K562 (cell line): ENCODE data around the gene AP1G2. TPM values are rescaled to one million over a fixed set of nuclear protein-coding genes. Genes with fewer than 3 reads are reported as not detected.

Source experiments
- ATAC-seq: fragments of 200-7000 bp; cut with Tn5 transposase; 3 replicates; pipeline ENCODE4 v1.9.1; 2020; ENCODE audit warnings: moderate library complexity
- BruUV-seq: library from RNA; stranded (reverse); fragments of 400-500 nt; replicated peaks from 2 replicates; lab custom pipeline; 2021; lab: Mats Ljungman, UMichigan
- CTCF ChIA-PET: fragments of 300-600 bp; formaldehyde crosslinking; extraction: SDS; loops from one replicate; lab custom pipeline; 2021; ENCODE audit warnings: low intra/inter-chr PET ratio; lab: Yijun Ruan, JAX
- POLR2A ChIA-PET: fragments of 300-600, 350-650 bp; sonication (Branson Sonifier 250); formaldehyde crosslinking; extraction: SDS; loops from one replicate; lab custom pipeline; 2021; ENCODE audit warnings: antibody characterized with exemption, inconsistent platforms; lab: Yijun Ruan, JAX
- DNase-seq, 4 experiments: peaks; one replicate each; pipeline versions ENCODE4 v3.0.0 to v3.0.0-alpha.2; 2011 to 2018; ENCODE audit warnings: low spot score in 3 of 4, mixed read lengths in 3 of 4; ENCODE audit errors: extremely low read depth in 1 of 4
- FAIRE-seq: peaks from 2 replicates; lab custom pipeline; 2011; peaks lifted over from hg19 to GRCh38; lab: Jason Lieb, UNC
- H2AFZ ChIP-seq: 2 replicates; pipeline ENCODE4 v1.6.0; 2011; ENCODE audit warnings: low read depth, low read length, control low read depth, inconsistent platforms
- H3K27ac ChIP-seq: fragments of 200-600 bp; 3 replicates; pipeline ENCODE4 v1.8.0; 2011; ENCODE audit warnings: low read depth, mild to moderate bottlenecking, control low read depth, inconsistent platforms, low read length, moderate library complexity, mixed read lengths; ENCODE audit errors: extremely low read depth
- H3K27me3 ChIP-seq, 2 experiments: fragments of 300-600 bp in 1 of 2; 2 replicates in 1 of 2; 3 replicates in 1 of 2; pipeline versions ENCODE4 v1.6.0 to v1.8.0; 2011; ENCODE audit warnings: inconsistent platforms in 2 of 2, low read length in 2 of 2, mild to moderate bottlenecking in 1 of 2, mixed read lengths in 1 of 2, moderate library complexity in 1 of 2; ENCODE audit not compliant: control insufficient read depth in 2 of 2, insufficient read depth in 2 of 2
- H3K36me3 ChIP-seq: fragments of 300-600 bp; 3 replicates; pipeline ENCODE4 v1.8.0; 2011; ENCODE audit warnings: mild to moderate bottlenecking, low read length, inconsistent platforms; ENCODE audit not compliant: control insufficient read depth, insufficient read depth
- H3K4me1 ChIP-seq, 2 experiments: fragments of 200-600 bp in 1 of 2; replicated peaks in 1 of 2; 2 replicates in 1 of 2; 3 replicates in 1 of 2; pipeline versions ENCODE4 v1.5.1 to v1.8.0; 2011; ENCODE audit warnings: inconsistent platforms in 2 of 2, low read length in 2 of 2, mild to moderate bottlenecking in 1 of 2, mixed read lengths in 1 of 2, moderate library complexity in 1 of 2; ENCODE audit not compliant: control insufficient read depth in 2 of 2, insufficient read depth in 2 of 2
- H3K4me2 ChIP-seq: 2 replicates; pipeline ENCODE4 v1.6.1; 2011; ENCODE audit warnings: low read length, control low read depth, inconsistent platforms, mixed read lengths; ENCODE audit not compliant: insufficient read depth
- H3K4me3 ChIP-seq: fragments of 200-600 bp; sonication (generic), shearing (Covaris generic); 2 replicates; pipeline ENCODE4 v1.5.1; 2016; ENCODE audit warnings: control low read depth, inconsistent platforms
- H3K79me2 ChIP-seq: fragments of 200-600 bp; 3 replicates; pipeline ENCODE4 v1.8.0; 2011; ENCODE audit warnings: low read length, inconsistent platforms; ENCODE audit not compliant: control insufficient read depth, insufficient read depth
- H3K9ac ChIP-seq, 2 experiments: 2 replicates each; pipeline versions ENCODE4 v1.6.0 to v1.6.1; 2011; ENCODE audit warnings: low read depth in 2 of 2, low read length in 2 of 2, control low read depth in 1 of 2, inconsistent platforms in 1 of 2, mild to moderate bottlenecking in 1 of 2, mixed read lengths in 1 of 2; ENCODE audit not compliant: insufficient read depth in 1 of 2
- H3K9me1 ChIP-seq: one replicate; pipeline ENCODE4 v1.6.0; 2011; ENCODE audit warnings: inconsistent platforms, mild to moderate bottlenecking, low read length, moderate library complexity; ENCODE audit not compliant: control insufficient read depth, insufficient read depth
- H3K9me3 ChIP-seq: replicated peaks from 2 replicates; pipeline ENCODE4 v1.5.1; 2011; ENCODE audit warnings: low read depth, low read length, inconsistent platforms; ENCODE audit not compliant: control insufficient read depth, insufficient read depth
- H4K20me1 ChIP-seq: replicated peaks from 2 replicates; pipeline ENCODE4 v1.6.1; 2011; ENCODE audit warnings: low read length, inconsistent platforms, mixed read lengths; ENCODE audit not compliant: control insufficient read depth, insufficient read depth
- BRD4 ChIP-seq: fragments of 200-600 bp; sonication (generic); IDR thresholded peaks from 2 replicates; pipeline ENCODE4 v1.6.1; 2017; ENCODE audit warnings: inconsistent platforms
- JUN ChIP-seq, 2 experiments: sonication (generic) in 1 of 2; formaldehyde crosslinking in 1 of 2; IDR thresholded peaks; 2 replicates each; pipeline versions ENCODE4 v1.6.1 to v1.8.0; 2012 to 2022; ENCODE audit warnings: borderline replicate concordance in 2 of 2, mild to moderate bottlenecking in 2 of 2, improper control_type of control experiment in 1 of 2, low read depth in 1 of 2, low read length in 1 of 2, missing genetic modification reagents in 1 of 2
- MBD1 ChIP-seq: fragments of 250-450 bp; sonication (Bioruptor Pico); IDR thresholded peaks from 2 replicates; pipeline ENCODE4 v1.8.0; 2022; ENCODE audit warnings: inconsistent platforms
- POLR2A ChIP-seq: fragments of 450-650 bp; conservative IDR thresholded peaks from 2 replicates; pipeline ENCODE4 v1.6.1; 2016
- RBM15 ChIP-seq: fragments of 200-400 bp; formaldehyde crosslinking; IDR thresholded peaks from 2 replicates; pipeline ENCODE4 v1.6.1; 2018; ENCODE audit warnings: mild to moderate bottlenecking, low read length, moderate library complexity; ENCODE audit not compliant: insufficient read depth
- SMARCB1 ChIP-seq: IDR thresholded peaks from 2 replicates; pipeline ENCODE4 v1.6.1; 2011; ENCODE audit warnings: improper control_type of control experiment, low read depth; ENCODE audit not compliant: insufficient read length
- SRSF7 ChIP-seq: fragments of 200-400 bp; formaldehyde crosslinking; optimal IDR thresholded peaks from 2 replicates; pipeline ENCODE3; 2017; ENCODE audit warnings: mild to moderate bottlenecking, low read depth, low read length
- TGIF2 ChIP-seq: sonication (generic); formaldehyde crosslinking; IDR thresholded peaks from 2 replicates; pipeline ENCODE4 v1.8.1; 2022; ENCODE audit warnings: mild to moderate bottlenecking, missing genetic modification reagents, moderate library complexity
- ZEB2 ChIP-seq: fragments of 450-650 bp; IDR thresholded peaks from 2 replicates; pipeline ENCODE4 v1.6.1; 2016
- ZNF584 ChIP-seq: fragments of 200-800 bp; sonication (Bioruptor generic); IDR thresholded peaks from 2 replicates; pipeline ENCODE4 v1.6.1; 2016; ENCODE audit warnings: low read depth, mild to moderate bottlenecking, missing genetic modification characterization, missing compliant biosample characterization
- ZNF655 ChIP-seq: fragments of 250-450 bp; sonication (Bioruptor Pico); IDR thresholded peaks from 2 replicates; pipeline ENCODE4 v1.5.0; 2021
- ZNF707 ChIP-seq: fragments of 250-450 bp; sonication (Bioruptor Pico); conservative IDR thresholded peaks from 2 replicates; pipeline ENCODE4 v1.8.0; 2022; ENCODE audit warnings: inconsistent platforms, mild to moderate bottlenecking, moderate library complexity
- ZNF780A ChIP-seq: fragments of 250-450 bp; sonication (Bioruptor Pico); IDR thresholded peaks from 2 replicates; pipeline ENCODE4 v1.5.0; 2021; ENCODE audit warnings: mild to moderate bottlenecking
- ZNF79 ChIP-seq: fragments of 250-450 bp; sonication (Bioruptor Pico); IDR thresholded peaks from 2 replicates; pipeline ENCODE4 v1.4.0; 2020; ENCODE audit warnings: low read depth, mild to moderate bottlenecking, moderate library complexity
- WGBS: fragments of 100-300 bp; shearing (Covaris generic); methylation state at CpG from one replicate; pipeline ENCODE4 v1.1.6; 2016; ENCODE audit warnings: low coverage, mixed read lengths; ENCODE audit not compliant: insufficient coverage; ENCODE audit errors: missing lambda C conversion rate; 5-methylcytosine and 5-hydroxymethylcytosine counted together
- in situ Hi-C: fragments of 300-500 bp; cut with MboI; formaldehyde crosslinking; loops from 4 replicates; pipeline ENCODE4 v1.15.0; 2018; ENCODE audit warnings: inconsistent platforms, mixed read lengths
- intact Hi-C: fragments of 100-400 bp; cut with micrococcal nuclease; formaldehyde crosslinking; loops from 2 replicates; pipeline ENCODE4 v1.14.2; 2022
- polyA plus RNA-seq, 8 experiments: library from polyadenylated mRNA; depleted of rRNA in 4 of 8; stranded (reverse) in 5 of 8; unstranded in 3 of 8; fragments of >200 nt; fragmentation: Nextera tagmentation in 2 of 8; fragmentation: Illumina TruSeq in 1 of 8; extraction: Ambion mirVana in 2 of 8; extraction: Trizol in 1 of 8; gene quantifications; 2 replicates each; pipeline versions ENCODE4 v1.2.1 to v1.2.3, GENCODE V29; 2011 to 2014; ENCODE audit warnings: inconsistent platforms in 1 of 8, missing spikeins in 1 of 8
- total RNA-seq, 7 experiments: library from RNA; depleted of rRNA in 6 of 7; stranded (reverse); fragments of >200 nt in 6 of 7; fragmentation: Illumina TruSeq in 2 of 7; extraction: Trizol in 2 of 7; gene quantifications; 2 replicates each; pipeline versions ENCODE4 v1.2.1 to v1.2.3, GENCODE V29; 2011 to 2021; ENCODE audit warnings: low replicate concordance in 1 of 7
- TF ChIP-seq, protein P1 (sequence below): fragments of 250-450 bp; sonication (Bioruptor Pico); IDR thresholded peaks from 2 replicates; pipeline ENCODE4 v1.9.0; 2021; ENCODE audit warnings: mild to moderate bottlenecking

Gene AP1G2
- total and polyA plus RNA-seq, 9 of the 15 experiments (the other 6 are each of a cell fraction or from before 2014, with no cell fraction given), result 19.1 to 83.5 (median 33.3) TPM

DNA sequence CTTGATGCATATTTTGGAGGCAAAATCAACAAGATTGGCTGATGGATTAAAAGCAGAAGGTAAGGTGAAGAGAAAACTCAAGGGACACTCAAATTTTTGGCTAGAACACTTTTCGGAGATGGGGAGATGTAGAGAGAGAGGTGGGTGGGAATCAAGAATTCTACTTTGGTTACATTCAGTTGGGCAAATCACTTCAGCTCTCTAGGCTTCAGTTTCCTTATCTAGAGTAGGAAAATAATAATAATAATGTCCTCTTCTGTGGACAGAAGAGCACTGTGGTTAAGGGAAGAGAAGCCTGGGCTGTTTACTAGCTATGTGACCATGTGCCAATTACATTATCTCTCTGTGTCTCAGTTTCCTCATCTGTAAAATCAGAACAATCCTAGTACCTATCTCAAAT is 45.2 kb upstream of the AP1G2 start (continued):
- TF ChIP-seq, protein P1, sequence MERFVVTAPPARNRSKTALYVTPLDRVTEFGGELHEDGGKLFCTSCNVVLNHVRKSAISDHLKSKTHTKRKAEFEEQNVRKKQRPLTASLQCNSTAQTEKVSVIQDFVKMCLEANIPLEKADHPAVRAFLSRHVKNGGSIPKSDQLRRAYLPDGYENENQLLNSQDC, result no peak
- no peak for TF ChIP-seq POLR2A
- no peak for TF ChIP-seq ZNF780A
- TF ChIP-seq ZNF584 (CRISPR knock-in tag), result no peak

- no peak overlapping the region for H3K4me2 ChIP-seq
- FAIRE-seq (no peak), ATAC-seq (no peak), DNase-seq (no peak)
- TF ChIP-seq ZEB2, result no peak
- no peak for TF ChIP-seq BRD4
- TF ChIP-seq SRSF7, result no peak
- TF ChIP-seq MBD1 (CRISPR knock-in tag), result no peak
- no peak for TF ChIP-seq RBM15
- TF ChIP-seq TGIF2 (CRISPR knock-in tag), result no peak
- TF ChIP-seq ZNF79, result no peak
- no peak for TF ChIP-seq JUN (IDR thresholded peaks at IDR 0.05; ENCODE audit: borderline replicate concordance, low read depth, low read length)
- no peak for TF ChIP-seq JUN (CRISPR knock-in tag; IDR thresholded peaks at IDR 0.05; ENCODE audit: borderline replicate concordance)
- no peak for TF ChIP-seq ZNF655 (CRISPR knock-in tag)
- no peak for TF ChIP-seq ZNF707 (CRISPR knock-in tag)
- no peak for TF ChIP-seq SMARCB1
- no peaks in the 10 kb centered on the region for H3K9me3 ChIP-seq
- H3K79me2 ChIP-seq, result no peaks in the 10 kb centered on the region
- 0% methylated on average over 4 of the region's 4 CpGs for WGBS
- POLR2A ChIA-PET, result interaction anchor here (0.7 kb wide), 1 partner anchor 120 kb away, joined by 3 read pairs; no protein-coding TSS in a partner anchor
- in situ Hi-C loops, result no loop called here
- H3K27ac ChIP-seq, result no peak overlapping the region
- H2AFZ ChIP-seq, result no peak overlapping the region
- H3K9ac ChIP-seq, result no peak overlapping the region
- intact Hi-C loops, result no loop called here
- H3K36me3 ChIP-seq, result no peaks in the 10 kb centered on the region
- H4K20me1 ChIP-seq, result no peaks in the 10 kb centered on the region
- H3K27me3 ChIP-seq, result peaks cover 0 to 8% of the 10 kb centered on the region in 2 experiments; a peak in 2 of 5 replicates
- no peaks in the 10 kb centered on the region for H3K4me1 ChIP-seq
- BruUV-seq, result no TSS peak
- H3K4me3 ChIP-seq, result no peak overlapping the region
- H3K9me1 ChIP-seq, result no peaks in the 10 kb centered on the region
- CTCF ChIA-PET, result no interaction called here
Observed at GRCh38 chr14:23612354-23612732, 44.8 kb upstream of the AP1G2 start.
